Measurements from ENCODE around the gene ACAD11. TPM values are rescaled to one million over a fixed set of nuclear protein-coding genes. Genes with fewer than 3 reads are reported as not detected.

ACAD11 gene
- total RNA-seq, 4 donors from 2014 or later, result 3.9 to 20.4 (median 7.0) TPM

- H3K4me3 ChIP-seq, result no peak overlapping the region
- 58 to 77% methylated on average over 3 of the region's 3 CpGs for whole genome bisulfite sequencing, 2 donors
- H3K4me1 ChIP-seq, result peaks cover 0 to 14% (median 6%) of the 10 kb centered on the region in 3 donors
- no peak for TF ChIP-seq CTCF (IDR thresholded peaks at IDR 0.05)
- TF ChIP-seq POLR2A (IDR thresholded peaks at IDR 0.05), result no peak
- H3K9me3 ChIP-seq, result no peaks in the 10 kb centered on the region
- H3K27ac ChIP-seq, result no peak overlapping the region
- peaks cover 0 to 12% (median 0%) of the 10 kb centered on the region in 3 donors for H3K36me3 ChIP-seq
- DNase-seq, result no peak
- no peaks in the 10 kb centered on the region for H3K27me3 ChIP-seq
- intact Hi-C loops (cut with DNase I), result no loop called here
Observed at GRCh38 chr3:132545471-132545870, 114.1 kb downstream of the ACAD11 start.

- no peak for DNase-seq
- Histone ChIP-seq H3K9me3 (no peaks in the 10 kb centered on the region), H3K27ac (no peak overlapping the region), H3K4me1 (peaks cover 0 to 19% (median 0%) of the 10 kb centered on the region in 3 donors), H3K4me3 (no peak overlapping the region), H3K36me3 (peaks cover 0 to 25% (median 0%) of the 10 kb centered on the region in 3 donors), H3K27me3 (no peaks in the 10 kb centered on the region)
- intact Hi-C loops (cut with DNase I), result no loop called here
- 79 to 100% methylated on average over 2 of the region's 2 CpGs for WGBS, 2 donors
- TF ChIP-seq POLR2A (IDR thresholded peaks at IDR 0.05) (no peak), CTCF (IDR thresholded peaks at IDR 0.05) (no peak)
Observed at GRCh38 chr3:132544130-132544529, 115.5 kb downstream of the ACAD11 start.

GRCh38 chr3:132543011-132543739 lies 116.4 kb downstream of the ACAD11 start:
- intact Hi-C loops (cut with DNase I), result no loop called here
- DNase-seq, result no peak
- Histone ChIP-seq H3K9me3 (no peaks in the 10 kb centered on the region), H3K27ac (no peak overlapping the region), H3K4me1 (peaks cover 0 to 20% (median 0%) of the 10 kb centered on the region in 3 donors), H3K27me3 (no peaks in the 10 kb centered on the region), H3K36me3 (peaks cover 0 to 34% (median 3%) of the 10 kb centered on the region in 3 donors), H3K4me3 (no peak overlapping the region)
- WGBS, 2 donors, result 40 to 43% methylated on average over 2 of the region's 2 CpGs
- TF ChIP-seq CTCF (IDR thresholded peaks at IDR 0.05) (no peak), POLR2A (IDR thresholded peaks at IDR 0.05) (no peak)

GRCh38 chr3:132542577-132542976 lies 117.0 kb downstream of the ACAD11 start:
- Histone ChIP-seq H3K27me3 (no peaks in the 10 kb centered on the region), H3K27ac (no peak overlapping the region), H3K4me3 (no peak overlapping the region), H3K4me1 (peaks cover 0 to 20% (median 0%) of the 10 kb centered on the region in 3 donors), H3K9me3 (no peaks in the 10 kb centered on the region), H3K36me3 (peaks cover 0 to 40% (median 6%) of the 10 kb centered on the region in 3 donors)
- intact Hi-C loops (cut with DNase I), result no loop called here
- TF ChIP-seq CTCF (IDR thresholded peaks at IDR 0.05), result no peak
- no peak for TF ChIP-seq POLR2A (IDR thresholded peaks at IDR 0.05)
- no peak for DNase-seq
- 48 to 55% methylated on average over 2 of the region's 2 CpGs for WGBS, 2 donors

- Histone ChIP-seq H3K36me3 (peaks cover 0 to 68% (median 6%) of the 10 kb centered on the region in 3 donors), H3K27ac (no peak overlapping the region), H3K27me3 (no peaks in the 10 kb centered on the region), H3K4me1 (peaks cover 0 to 24% (median 0%) of the 10 kb centered on the region in 3 donors), H3K9me3 (no peaks in the 10 kb centered on the region), H3K4me3 (no peak overlapping the region)
- TF ChIP-seq POLR2A (IDR thresholded peaks at IDR 0.05), result no peak
- TF ChIP-seq CTCF (IDR thresholded peaks at IDR 0.05), result no peak
- intact Hi-C loops (cut with DNase I), result loop anchor here (5.0 kb wide), 1 partner anchor 103 kb away; no protein-coding TSS in a partner anchor
- no peak for DNase-seq
- 49 to 61% methylated on average over 3 of the region's 3 CpGs for WGBS, 2 donors
Observed at GRCh38 chr3:132539681-132540080, 119.9 kb downstream of the ACAD11 start.
